NCI-H345 (cell line): ENCODE measurements around the gene LRRC10B.

Experiments used
- DNase-seq: peaks from one replicate; lab custom pipeline; 2025; lab: John Stamatoyannopoulos, UW

Gene LRRC10B

DNA sequence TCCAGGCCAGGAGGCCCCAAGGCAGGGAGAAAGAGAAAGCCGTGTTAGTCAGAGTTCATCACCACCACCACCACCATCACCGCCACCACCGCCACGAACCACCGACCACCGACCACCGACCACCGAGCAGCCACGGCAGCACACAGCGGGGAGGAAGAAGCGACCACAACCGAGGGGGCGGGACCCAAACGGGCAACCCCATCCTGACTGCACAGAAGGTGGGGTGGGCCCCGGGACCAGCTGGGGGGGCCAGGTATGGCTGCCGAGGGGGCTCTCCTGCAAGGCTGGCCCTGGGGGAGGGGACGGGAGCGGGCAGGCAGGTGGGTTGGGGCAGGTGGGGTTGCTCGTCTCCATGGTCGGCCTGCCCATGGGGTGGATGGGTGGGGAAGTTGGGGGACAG is 38.1 kb downstream of the LRRC10B start:
- no peak for DNase-seq

DNA sequence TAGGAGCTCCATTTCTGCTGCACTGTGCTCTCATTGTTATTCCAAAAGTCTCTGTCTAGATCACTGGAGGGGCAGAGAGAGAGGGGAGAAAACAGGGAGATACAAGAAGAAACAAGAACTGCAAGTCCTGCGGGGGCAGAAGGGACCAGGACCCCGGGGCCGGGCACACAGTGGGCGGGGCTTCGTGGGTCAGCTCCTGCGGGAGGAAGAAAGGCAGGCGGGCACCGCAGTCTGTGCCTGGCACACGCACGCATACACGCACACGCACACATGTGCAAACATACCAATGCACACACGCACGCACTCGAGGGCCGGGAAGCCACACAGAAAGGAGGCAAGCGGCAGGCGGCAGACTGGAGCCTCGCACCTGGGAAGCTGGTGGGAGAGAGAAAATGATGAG is 38.7 kb downstream of the LRRC10B start:
- no peak for DNase-seq

DNA sequence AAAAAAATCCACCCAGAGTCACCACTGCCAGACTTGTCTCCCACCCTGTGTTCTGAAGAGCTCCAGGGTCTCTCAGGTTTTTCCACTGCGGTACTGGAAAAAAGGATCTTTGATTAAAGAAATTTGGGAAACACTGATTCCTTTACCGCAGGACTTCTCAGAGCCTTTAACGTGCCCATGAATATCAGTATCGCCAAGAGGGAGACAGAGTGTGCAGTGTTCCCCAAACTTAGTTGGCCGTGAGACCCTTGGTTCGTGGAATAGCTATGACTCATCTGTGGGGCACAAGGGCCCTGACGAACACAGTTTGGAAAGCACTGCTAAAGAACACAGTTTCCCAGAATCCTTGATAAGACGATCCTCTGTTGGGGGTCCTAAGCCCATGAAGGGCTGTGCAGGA is 40.6 kb downstream of the LRRC10B start:
- DNase-seq: no peak

DNA sequence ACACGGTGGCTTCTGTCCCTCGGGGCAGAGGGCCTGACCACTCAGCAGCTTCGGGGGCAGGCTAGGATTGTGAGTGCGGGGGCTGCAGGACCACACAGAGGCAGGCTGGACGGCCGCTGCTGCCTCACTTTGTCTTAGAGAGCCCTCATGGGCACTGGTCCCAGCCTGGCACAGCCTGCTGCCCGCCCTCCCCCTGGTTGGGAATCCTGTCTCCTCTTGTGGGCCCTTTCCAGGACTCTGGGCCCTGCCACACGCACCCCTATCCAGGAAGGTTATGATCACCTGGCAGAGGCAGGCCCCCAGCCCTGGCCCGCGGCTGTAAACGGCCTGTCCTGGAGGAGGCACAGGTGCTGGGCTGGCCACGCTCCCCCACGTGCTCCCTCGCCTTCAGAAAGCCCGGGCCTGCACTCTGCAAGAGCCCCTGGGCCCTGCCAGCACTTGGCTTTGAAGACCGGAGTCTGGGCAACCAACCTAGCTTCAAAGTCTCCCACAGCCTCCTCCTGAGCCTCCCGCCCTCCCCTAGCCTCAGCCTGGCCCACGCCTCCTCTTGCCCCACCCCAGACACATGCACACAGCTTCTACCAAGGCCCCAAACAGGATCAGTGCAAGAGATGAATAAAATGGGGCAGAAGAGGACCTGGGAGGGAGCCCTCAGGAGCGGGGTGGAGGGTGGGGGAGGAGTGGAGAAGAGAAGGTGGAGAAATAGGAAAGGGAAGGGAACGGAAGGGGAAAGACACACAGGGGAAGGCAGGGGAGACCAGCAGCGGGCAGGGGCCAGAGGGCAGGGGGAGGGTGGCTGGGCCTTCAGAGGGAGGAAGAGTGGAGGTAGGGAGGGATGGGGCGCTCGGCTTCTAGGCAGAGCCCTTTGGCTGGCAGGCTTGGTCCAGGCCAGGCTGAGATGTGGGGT is 41.4 kb downstream of the LRRC10B start:
- no peak for DNase-seq

DNA sequence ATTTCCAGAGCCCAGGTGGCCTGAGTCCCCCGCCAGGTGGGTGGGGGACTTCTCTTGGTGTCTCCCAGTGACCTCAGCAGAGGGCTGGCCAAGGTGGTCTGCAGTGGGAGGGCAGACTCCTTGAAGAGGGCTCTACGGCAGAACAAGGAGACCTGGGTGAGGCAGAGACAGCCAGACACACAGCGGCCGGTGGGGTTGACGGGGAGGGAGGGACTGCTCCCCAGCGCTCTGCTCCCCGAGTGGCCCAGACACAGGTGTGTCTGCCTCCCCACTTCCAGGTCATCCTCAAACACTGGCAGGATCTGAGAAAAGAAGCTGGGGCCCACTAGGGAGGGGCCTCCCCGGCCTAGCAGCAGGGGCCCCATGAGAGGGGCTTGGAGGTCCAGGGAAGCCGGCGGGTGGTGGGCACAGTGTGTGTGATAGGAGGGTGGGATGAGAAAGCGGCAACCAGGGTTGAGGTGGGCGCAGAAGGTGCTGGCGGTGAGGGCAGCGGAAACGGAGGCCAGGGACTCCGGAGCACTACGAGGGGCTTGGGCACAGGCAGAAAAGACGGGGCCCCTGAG is 42.2 kb downstream of the LRRC10B start:
- no peak for DNase-seq

DNA sequence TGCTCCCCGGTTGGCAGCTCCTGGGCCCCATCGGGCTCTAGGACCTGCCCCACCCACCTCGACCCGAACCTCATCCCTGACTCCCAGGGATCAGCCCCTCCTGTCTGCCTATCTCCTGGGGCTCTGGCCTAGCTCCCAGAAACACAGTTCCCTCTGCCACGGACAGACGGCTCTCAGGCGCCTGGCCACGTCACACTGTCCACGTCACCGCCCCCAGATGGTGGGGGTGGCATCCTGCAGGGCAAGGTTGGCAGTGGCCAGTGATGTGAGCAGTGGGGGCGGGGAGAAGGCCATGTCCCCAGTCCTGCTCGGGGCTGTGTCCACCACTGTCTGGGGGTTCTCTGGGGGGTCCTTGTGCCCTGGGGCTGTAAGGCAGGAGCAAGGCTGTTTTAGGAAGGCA is 43.1 kb downstream of the LRRC10B start:
- no peak for DNase-seq

DNA sequence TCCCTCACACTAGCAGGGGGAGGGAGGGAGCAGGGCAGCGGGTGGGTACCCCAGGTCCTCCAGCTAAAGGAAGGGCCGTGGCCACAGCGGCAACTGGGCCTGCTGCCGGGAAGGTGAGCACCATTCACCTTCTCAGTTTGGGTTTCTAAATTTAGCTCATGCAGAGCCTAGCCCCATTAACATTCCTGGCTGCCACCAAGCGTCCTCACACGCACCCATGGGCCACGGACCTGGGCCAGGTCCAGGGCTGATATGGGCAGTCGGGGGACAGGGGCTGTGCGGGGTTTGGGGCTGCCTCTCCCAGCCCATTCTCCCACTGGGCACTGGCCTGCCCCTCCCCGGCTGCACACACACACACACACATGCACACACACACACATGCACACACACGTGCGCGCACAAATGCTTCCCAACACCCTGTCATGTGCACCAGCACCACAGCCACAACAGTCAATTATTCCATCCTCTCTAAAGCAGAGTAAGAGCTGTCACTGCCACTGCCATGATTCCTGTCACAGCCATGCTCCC is 43.6 kb downstream of the LRRC10B start:
- DNase-seq: no peak

DNA sequence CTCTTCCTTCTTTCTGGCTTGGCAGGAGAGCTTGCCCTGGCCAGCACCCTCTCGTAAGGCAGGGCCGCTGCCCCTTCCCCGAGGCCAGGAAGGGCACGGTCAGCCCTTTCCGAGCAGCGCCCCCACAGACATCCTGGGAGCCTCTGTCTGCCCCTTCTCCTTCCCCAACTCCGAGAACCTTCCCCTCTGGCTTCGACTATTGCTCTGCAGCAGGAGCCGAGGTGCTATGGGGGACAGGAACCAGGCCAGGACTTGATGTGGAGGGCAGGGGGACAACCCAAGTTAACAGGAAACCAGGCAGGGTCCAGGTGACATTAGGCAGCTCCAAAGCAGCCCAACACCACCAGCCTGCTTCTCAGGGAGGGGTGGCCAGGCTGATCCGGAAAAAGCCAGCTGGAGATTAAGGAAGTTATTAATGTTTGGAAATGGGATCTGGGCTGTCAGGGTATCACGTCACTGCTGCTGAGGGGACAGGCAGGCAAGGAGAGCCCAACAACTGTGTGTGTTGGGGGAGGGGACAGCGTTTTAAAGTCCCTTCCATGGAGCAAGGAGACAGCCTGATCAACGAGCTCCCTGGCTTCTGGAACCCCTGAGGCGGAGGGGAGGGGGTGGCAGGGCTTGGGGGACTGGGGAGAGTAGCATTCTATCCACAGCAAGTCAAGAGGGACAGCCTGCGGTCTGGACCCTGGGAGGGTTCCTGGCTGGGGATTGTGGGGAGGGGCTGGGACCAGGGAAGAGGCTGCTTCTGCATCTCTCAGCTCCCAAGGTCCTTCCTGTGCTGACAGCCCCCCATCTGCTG is 45.0 kb downstream of the LRRC10B start:
- DNase-seq: no peak

DNA sequence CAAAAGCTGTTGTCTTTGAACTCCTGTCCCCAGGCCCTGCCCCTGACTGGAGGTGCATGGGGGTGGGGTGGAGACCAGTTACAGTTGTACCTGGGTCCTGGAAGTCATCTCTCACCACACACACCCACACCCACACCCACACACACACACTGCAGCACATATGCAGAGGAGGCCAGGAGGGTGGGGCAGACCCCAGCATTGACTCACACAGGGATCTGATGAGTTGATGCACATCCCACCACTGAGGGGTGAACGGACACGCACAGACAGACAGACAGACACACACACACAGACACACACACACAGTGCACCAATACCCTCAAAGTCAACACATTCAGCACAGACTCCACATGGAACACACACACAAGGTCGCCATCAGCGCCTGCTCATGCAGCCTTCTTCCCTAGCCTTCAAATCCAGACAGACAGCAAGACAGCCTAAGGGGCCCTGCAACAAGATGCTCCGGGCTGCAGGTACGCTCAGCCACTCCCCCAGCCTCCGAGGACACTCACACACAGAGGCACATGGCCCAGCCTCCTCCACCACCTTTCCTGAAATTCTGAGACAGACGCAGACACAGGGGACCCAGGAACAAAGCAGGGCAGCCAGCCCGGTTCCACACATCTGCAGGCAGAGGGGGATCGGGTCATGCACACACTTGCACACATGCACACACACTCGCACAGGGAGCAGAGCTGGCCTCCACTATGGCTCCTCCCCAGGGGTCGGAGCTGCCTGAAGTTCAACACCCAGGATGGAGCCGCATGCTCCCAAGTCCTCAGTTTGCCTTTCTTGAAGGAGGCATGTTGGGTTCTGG is 45.8 kb downstream of the LRRC10B start:
- DNase-seq: no peak

DNA sequence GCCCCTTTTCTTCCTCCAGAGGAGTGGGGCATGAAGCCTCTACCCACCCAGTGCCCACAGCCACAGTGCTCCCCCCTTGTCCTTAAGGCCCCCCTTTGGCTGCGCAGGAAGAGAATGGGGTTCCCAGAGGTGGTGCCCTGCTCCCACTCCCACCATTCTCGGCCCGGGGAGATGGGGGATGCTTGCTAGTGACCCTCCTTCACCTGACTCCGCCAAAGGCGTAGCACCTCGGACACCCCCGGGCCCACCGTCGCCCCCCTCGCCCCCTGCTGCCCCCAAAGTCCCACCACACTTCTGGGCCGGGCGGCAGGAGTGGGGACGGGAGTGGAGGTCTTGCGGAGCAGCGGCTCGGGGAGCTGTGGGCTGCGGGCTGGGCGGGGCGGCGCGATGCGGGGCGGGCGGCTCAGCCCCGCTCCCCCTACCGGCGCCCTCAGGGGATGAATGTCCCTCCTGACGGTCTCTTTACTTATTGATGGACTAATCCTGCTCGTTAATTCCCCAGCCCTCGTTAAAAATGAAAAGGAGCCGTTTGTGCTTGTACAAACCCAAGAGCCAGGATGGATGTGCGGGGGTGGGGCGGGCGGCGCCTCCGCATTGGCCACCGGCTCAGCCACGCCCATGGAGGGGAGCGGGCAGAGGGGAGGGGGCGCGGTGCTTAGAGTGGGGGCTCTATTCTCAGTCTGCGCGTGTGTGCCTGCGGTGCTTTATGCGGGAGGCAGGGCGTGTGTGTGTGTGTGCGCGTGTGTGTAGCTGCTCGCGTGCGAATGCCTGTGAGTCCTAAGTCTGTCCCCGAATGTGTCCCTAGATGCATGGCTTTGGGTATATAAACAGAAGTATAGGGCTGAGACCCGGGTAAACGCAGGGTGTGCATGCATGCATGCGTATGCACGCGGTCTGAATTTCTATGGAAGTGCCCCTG is 46.8 kb downstream of the LRRC10B start:
- DNase-seq: peak; percentile 45

DNA sequence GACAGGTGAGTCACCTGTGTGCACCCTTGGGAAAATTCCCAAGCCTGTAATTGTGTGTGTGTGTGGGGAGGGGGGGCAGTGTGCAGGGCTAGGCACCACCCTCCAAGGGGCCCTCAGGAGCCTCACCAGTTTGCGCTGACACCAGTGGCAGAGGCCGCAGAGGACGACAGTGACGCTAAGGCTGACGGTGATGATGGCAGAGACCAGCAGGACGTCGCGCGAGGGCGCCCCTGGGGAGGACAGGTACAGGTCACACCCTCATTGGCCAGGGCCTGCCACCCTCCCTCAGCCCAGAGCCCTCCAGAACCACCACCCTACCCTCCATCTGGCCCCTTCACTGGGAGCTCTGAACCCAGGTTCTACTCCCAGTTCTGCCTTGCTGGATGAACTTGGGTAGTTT is 47.4 kb downstream of the LRRC10B start:
- no peak for DNase-seq

DNA sequence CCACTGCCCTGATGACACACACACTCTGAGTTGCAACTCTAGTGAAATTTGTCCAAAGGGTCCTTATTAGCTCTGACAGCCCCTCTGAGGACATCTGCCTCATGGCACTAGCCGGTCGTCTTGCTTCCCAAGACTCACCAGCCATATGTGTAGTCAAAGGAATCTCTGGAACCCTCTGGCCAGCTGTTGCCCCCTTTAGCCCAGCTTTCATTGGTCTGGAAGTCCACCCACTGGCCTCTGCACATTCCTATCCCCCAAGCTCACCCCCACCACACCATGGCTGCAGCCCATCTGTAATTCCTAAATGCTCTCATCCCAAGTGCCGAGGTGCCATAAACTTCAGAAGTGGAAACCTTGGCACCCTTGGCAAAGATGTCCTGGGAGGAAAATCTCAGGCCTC is 48.1 kb downstream of the LRRC10B start:
- DNase-seq: no peak
